Endothelial cell (in vitro differentiated cells): ENCODE measurements around the gene FAM89B. TPM values are rescaled to one million over a fixed set of nuclear protein-coding genes. Genes with fewer than 3 reads are reported as not detected.
A peak's percentile ranks its signal among the peaks of the same experiment; 100 is the strongest.

Experiments
- DNase-seq: peaks from one replicate; pipeline ENCODE4 v3.0.0; 2021; ENCODE audit warnings: low spot score
- H3K27ac Mint-ChIP-seq: one replicate; pipeline ENCODE4 v1.8.0; 2021; ENCODE audit warnings: mixed read lengths, inconsistent platforms; ENCODE audit not compliant: unreplicated experiment
- H3K27me3 Mint-ChIP-seq: one replicate; pipeline ENCODE4 v1.8.0; 2021; ENCODE audit warnings: mild to moderate bottlenecking, moderate library complexity, mixed read lengths, inconsistent platforms; ENCODE audit not compliant: unreplicated experiment
- H3K36me3 Mint-ChIP-seq: one replicate; pipeline ENCODE4 v1.8.0; 2021; ENCODE audit warnings: mild to moderate bottlenecking, low read depth, mixed read lengths, inconsistent platforms; ENCODE audit not compliant: unreplicated experiment
- H3K4me1 Mint-ChIP-seq: one replicate; pipeline ENCODE4 v1.8.0; 2021; ENCODE audit warnings: mild to moderate bottlenecking, mixed read lengths, inconsistent platforms; ENCODE audit not compliant: unreplicated experiment
- H3K4me3 Mint-ChIP-seq: one replicate; pipeline ENCODE4 v1.8.0; 2021; ENCODE audit warnings: mild to moderate bottlenecking, mixed read lengths, inconsistent platforms; ENCODE audit not compliant: unreplicated experiment
- H3K9me3 Mint-ChIP-seq: one replicate; pipeline ENCODE4 v1.8.0; 2021; ENCODE audit warnings: mixed read lengths, inconsistent platforms; ENCODE audit not compliant: unreplicated experiment
- CTCF ChIP-seq: fragments of 200-600 bp; sonication (generic); IDR thresholded peaks from one replicate; pipeline ENCODE4 v1.5.0; 2021; ENCODE audit warnings: antibody characterized with exemption; ENCODE audit not compliant: unreplicated experiment
- total RNA-seq: library from RNA; stranded (reverse); fragmentation: NEBNext Ultra II Directional; extraction: Animal tissue kit (Norgen Biotek cat#: 25700); gene quantifications from one replicate; pipeline ENCODE4 v1.2.1, GENCODE V29; 2021; ENCODE audit not compliant: unreplicated experiment

Gene FAM89B
- total RNA-seq, 1 donor from 2014 or later, result 44.7 TPM

- H3K27ac Mint-ChIP-seq, result no peak overlapping the region
- no peaks in the 10 kb centered on the region for H3K9me3 Mint-ChIP-seq
- no peak for TF ChIP-seq CTCF
- H3K36me3 Mint-ChIP-seq, result no peaks in the 10 kb centered on the region
- peaks cover 31% of the 10 kb centered on the region for H3K27me3 Mint-ChIP-seq
- peak overlapping the region; percentile 98 for H3K4me3 Mint-ChIP-seq
- peaks cover 46% of the 10 kb centered on the region for H3K4me1 Mint-ChIP-seq
- no peak for DNase-seq
Measured at GRCh38 chr11:65571940-65572339, 398 bp upstream of the FAM89B start.

- peak overlapping the region; percentile 30 for H3K27ac Mint-ChIP-seq
Measured at GRCh38 chr11:65573391-65574079, 1.2 kb downstream of the FAM89B start.

GRCh38 chr11:65574109-65574810 lies 1.9 kb downstream of the FAM89B start:
- DNase-seq, result peak; percentile 92
- Mint-ChIP-seq H3K27ac (peak overlapping the region; percentile 30), H3K27me3 (peaks cover 39% of the 10 kb centered on the region), H3K36me3 (no peaks in the 10 kb centered on the region), H3K4me3 (peak overlapping the region; percentile 88), H3K9me3 (no peaks in the 10 kb centered on the region), H3K4me1 (peaks cover 36% of the 10 kb centered on the region)
- peak; percentile 99 for TF ChIP-seq CTCF

More at GRCh38 chr11:65573391-65574079, 1.2 kb downstream of the FAM89B start:
- DNase-seq, result no peak
- H3K36me3 Mint-ChIP-seq, result no peaks in the 10 kb centered on the region
- H3K4me3 Mint-ChIP-seq, result peak overlapping the region; percentile 88
- no peaks in the 10 kb centered on the region for H3K9me3 Mint-ChIP-seq
- H3K27me3 Mint-ChIP-seq, result peaks cover 37% of the 10 kb centered on the region
- H3K4me1 Mint-ChIP-seq, result peaks cover 43% of the 10 kb centered on the region
- TF ChIP-seq CTCF, result no peak

- Mint-ChIP-seq H3K27me3 (peaks cover 36% of the 10 kb centered on the region), H3K36me3 (no peaks in the 10 kb centered on the region), H3K4me3 (peak overlapping the region; percentile 85), H3K27ac (peak overlapping the region; percentile 67), H3K4me1 (peaks cover 33% of the 10 kb centered on the region), H3K9me3 (no peaks in the 10 kb centered on the region)
- DNase-seq, result no peak
- TF ChIP-seq CTCF, result no peak
Measured at GRCh38 chr11:65574811-65575567, 2.7 kb downstream of the FAM89B start.
